H1 (cell line): ENCODE results near the gene CHD2. TPM values are rescaled to one million over a fixed set of nuclear protein-coding genes. Genes with fewer than 3 reads are reported as not detected.

Source experiments
- CTCF ChIA-PET: fragments of 300-600 bp; sonication (Branson Sonifier 250); formaldehyde crosslinking; loops from one replicate; lab custom pipeline; 2021; ENCODE audit not compliant: partially characterized antibody; lab: Charles Lee
- POLR2A ChIA-PET: fragments of 300-600 bp; sonication (Branson Sonifier 250); formaldehyde crosslinking; loops from one replicate; lab custom pipeline; 2021; ENCODE audit warnings: inconsistent platforms; ENCODE audit not compliant: partially characterized antibody; lab: Charles Lee
- DNase-seq, 2 experiments: peaks; one replicate each; pipeline versions ENCODE4 v3.0.0 to v3.0.0-alpha.2; 2010 to 2022; ENCODE audit warnings: low spot score in 2 of 2, low read depth in 1 of 2, mixed read lengths in 1 of 2
- FAIRE-seq: peaks from 2 replicates; lab custom pipeline; 2011; peaks lifted over from hg19 to GRCh38; lab: Jason Lieb, UNC
- H2AFZ ChIP-seq: 2 replicates; pipeline ENCODE4 v1.8.1; 2012; ENCODE audit warnings: low read length, inconsistent platforms
- H2AK5ac ChIP-seq: 2 replicates; pipeline ENCODE4 v1.6.1; 2013; ENCODE audit warnings: low read depth, low read length
- H2BK120ac ChIP-seq: replicated peaks from 2 replicates; pipeline ENCODE3; 2013; ENCODE audit warnings: low read depth, low read length, inconsistent platforms
- H2BK12ac ChIP-seq: 2 replicates; pipeline ENCODE4 v1.6.1; 2013; ENCODE audit warnings: low read depth, low read length
- H2BK15ac ChIP-seq: 2 replicates; pipeline ENCODE4 v1.6.1; 2013; ENCODE audit warnings: low read length
- H2BK20ac ChIP-seq: 2 replicates; pipeline ENCODE4 v1.6.1; 2013; ENCODE audit warnings: low read length
- H2BK5ac ChIP-seq: 2 replicates; pipeline ENCODE4 v1.6.1; 2013; ENCODE audit warnings: low read depth, low read length
- H3K14ac ChIP-seq: 2 replicates; pipeline ENCODE4 v1.6.1; 2013; ENCODE audit warnings: inconsistent platforms; ENCODE audit not compliant: insufficient read length
- H3K18ac ChIP-seq: 2 replicates; pipeline ENCODE4 v1.6.1; 2013; ENCODE audit warnings: low read length; ENCODE audit errors: extremely low read depth
- H3K23ac ChIP-seq: 2 replicates; pipeline ENCODE4 v1.6.1; 2013; ENCODE audit warnings: inconsistent platforms; ENCODE audit not compliant: insufficient read length
- H3K23me2 ChIP-seq: 2 replicates; pipeline ENCODE4 v1.6.1; 2013; ENCODE audit warnings: low read depth, low read length
- H3K27ac ChIP-seq: 2 replicates; pipeline ENCODE4 v1.6.1; 2011; ENCODE audit warnings: low read depth, low read length, inconsistent platforms
- H3K27me3 ChIP-seq, 4 experiments: replicated peaks in 1 of 4; 1 replicate in 1 of 4; 2 replicates in 3 of 4; pipeline versions ENCODE4 v1.6.1 to v1.8.1; 2011 to 2013; ENCODE audit warnings: low read length in 3 of 4, mild to moderate bottlenecking in 3 of 4, inconsistent platforms in 2 of 4, mixed read lengths in 2 of 4, moderate library complexity in 1 of 4; ENCODE audit not compliant: control insufficient read depth in 3 of 4, insufficient read depth in 3 of 4; ENCODE audit errors: extremely low read depth in 1 of 4
- H3K36me3 ChIP-seq, 4 experiments: 2 replicates each; pipeline versions ENCODE4 v1.6.1 to v1.8.1; 2011 to 2013; ENCODE audit warnings: mild to moderate bottlenecking in 4 of 4, low read length in 3 of 4, moderate library complexity in 2 of 4, control low read depth in 1 of 4, inconsistent platforms in 1 of 4; ENCODE audit not compliant: insufficient read depth in 4 of 4, control insufficient read depth in 2 of 4
- H3K4ac ChIP-seq: replicated peaks from 2 replicates; pipeline ENCODE3; 2013; ENCODE audit warnings: low read length, low read depth, mixed read lengths, inconsistent platforms; ENCODE audit not compliant: insufficient read length
- H3K4me1 ChIP-seq, 4 experiments: replicated peaks in 1 of 4; 1 replicate in 1 of 4; 2 replicates in 3 of 4; pipeline versions ENCODE4 v1.6.1 to v1.8.1; 2011 to 2013; ENCODE audit warnings: low read length in 3 of 4, inconsistent platforms in 2 of 4, mixed read lengths in 1 of 4; ENCODE audit not compliant: insufficient read depth in 4 of 4, control insufficient read depth in 3 of 4
- H3K4me2 ChIP-seq, 2 experiments: 2 replicates each; pipeline versions ENCODE4 v1.6.1 to v1.8.1; 2011 to 2013; ENCODE audit warnings: low read depth in 2 of 2, low read length in 2 of 2, control low read depth in 1 of 2, inconsistent platforms in 1 of 2, mild to moderate bottlenecking in 1 of 2; ENCODE audit not compliant: insufficient read depth in 1 of 2
- H3K4me3 ChIP-seq, 4 experiments: fragments of 200-600, 300-600 bp in 1 of 4; sonication (generic), shearing (Covaris generic), sonication (Bioruptor Twin) in 1 of 4; 2 replicates each; pipeline versions ENCODE4 v1.5.1 to v1.8.1; 2011 to 2016; ENCODE audit warnings: low read length in 4 of 4, low read depth in 3 of 4, control low read depth in 2 of 4, inconsistent platforms in 2 of 4, mild to moderate bottlenecking in 2 of 4, mixed read lengths in 1 of 4, moderate library complexity in 1 of 4; ENCODE audit not compliant: insufficient read depth in 2 of 4; ENCODE audit errors: extremely low read depth in 1 of 4
- H3K56ac ChIP-seq: replicated peaks from 2 replicates; pipeline ENCODE3; 2013; ENCODE audit warnings: low read depth, mild to moderate bottlenecking, mixed read lengths, low read length, inconsistent platforms; ENCODE audit not compliant: insufficient read length
- H3K79me1 ChIP-seq: 2 replicates; pipeline ENCODE4 v1.6.1; 2013; ENCODE audit warnings: low read depth, low read length, control low read depth
- H3K79me2 ChIP-seq, 2 experiments: 2 replicates each; pipeline versions ENCODE4 v1.6.1 to v1.8.1; 2012 to 2013; ENCODE audit warnings: low read length in 2 of 2, mild to moderate bottlenecking in 2 of 2, inconsistent platforms in 1 of 2; ENCODE audit not compliant: insufficient read depth in 2 of 2, control insufficient read depth in 1 of 2
- H3K9ac ChIP-seq, 4 experiments: replicated peaks in 1 of 4; 1 replicate in 1 of 4; 2 replicates in 3 of 4; pipeline versions ENCODE4 v1.6.1 to v1.8.1; 2011 to 2013; ENCODE audit warnings: low read depth in 3 of 4, low read length in 3 of 4, control low read depth in 2 of 4, mild to moderate bottlenecking in 2 of 4, moderate library complexity in 2 of 4, inconsistent platforms in 1 of 4; ENCODE audit errors: extremely low read depth in 1 of 4
- H3K9me3 ChIP-seq, 2 experiments: 2 replicates each; pipeline versions ENCODE4 v1.6.1 to v1.8.1; 2012 to 2013; ENCODE audit warnings: mild to moderate bottlenecking in 2 of 2, moderate library complexity in 2 of 2, control low read depth in 1 of 2, inconsistent platforms in 1 of 2, low read depth in 1 of 2, low read length in 1 of 2, mixed read lengths in 1 of 2; ENCODE audit not compliant: insufficient read depth in 2 of 2
- H4K20me1 ChIP-seq, 2 experiments: replicated peaks in 1 of 2; 2 replicates each; pipeline versions ENCODE3 to v1.8.1; 2011 to 2013; ENCODE audit warnings: inconsistent platforms in 2 of 2, low read length in 2 of 2, mild to moderate bottlenecking in 1 of 2; ENCODE audit not compliant: insufficient read depth in 2 of 2, control insufficient read depth in 1 of 2
- H4K5ac ChIP-seq: 2 replicates; pipeline ENCODE4 v1.6.1; 2013; ENCODE audit warnings: low read length, low read depth, mixed read lengths, inconsistent platforms; ENCODE audit not compliant: insufficient read length
- H4K8ac ChIP-seq: 2 replicates; pipeline ENCODE4 v1.8.0; 2013; ENCODE audit warnings: mild to moderate bottlenecking, moderate library complexity, low read length, inconsistent platforms; ENCODE audit not compliant: insufficient read depth; ENCODE audit errors: extremely low read depth
- H4K91ac ChIP-seq: replicated peaks from 2 replicates; pipeline ENCODE3; 2013; ENCODE audit warnings: low read length, mixed read lengths, inconsistent platforms; ENCODE audit not compliant: insufficient read length
- ASH2L ChIP-seq: fragments of 200-600, 300-600 bp; sonication (generic); IDR thresholded peaks from one replicate; pipeline ENCODE4 v1.7.1; 2017; ENCODE audit warnings: low read length
- POLR2A ChIP-seq, 2 experiments: IDR thresholded peaks; 1 replicate in 1 of 2; 2 replicates in 1 of 2; pipeline ENCODE4 v1.6.1; 2011; ENCODE audit warnings: low read depth in 2 of 2, low read length in 2 of 2, mild to moderate bottlenecking in 2 of 2; ENCODE audit errors: control extremely low read depth in 1 of 2
- WGBS, 2 experiments: shearing (Covaris generic) in 1 of 2; methylation state at CpG; one replicate each; pipeline versions ENCODE4 v1.1.6 to v1.1.7; 2013 to 2015; ENCODE audit warnings: low lambda C conversion rate in 2 of 2, mixed read lengths in 2 of 2, inconsistent platforms in 1 of 2, low coverage in 1 of 2, missing lambda C conversion rate in 1 of 2; ENCODE audit not compliant: insufficient replicate concordance in 2 of 2, insufficient coverage in 1 of 2, insufficient read length in 1 of 2; ENCODE audit errors: extremely low coverage in 1 of 2, missing lambda C conversion rate in 1 of 2; 5-methylcytosine and 5-hydroxymethylcytosine counted together
- polyA plus RNA-seq, 7 experiments: library from polyadenylated mRNA; depleted of rRNA in 3 of 7; stranded (reverse) in 5 of 7; unstranded in 2 of 7; fragments of >200 nt in 5 of 7; fragments of 200-250 nt in 2 of 7; gene quantifications; 1 replicate in 5 of 7; 2 replicates in 1 of 7; 4 replicates in 1 of 7; pipeline versions ENCODE4 v1.2.1 to v1.2.3, GENCODE V29; 2011 to 2013; ENCODE audit warnings: missing spikeins in 2 of 7, mixed read lengths in 2 of 7
- total RNA-seq: library from RNA; stranded (reverse); fragmentation: NEBNext Ultra II Directional; extraction: Animal tissue kit (Norgen Biotek cat#: 25700); gene quantifications from 2 replicates; pipeline ENCODE4 v1.2.1, GENCODE V29; 2021

Gene CHD2
- total and polyA plus RNA-seq, 2 of the 8 experiments (the other 6 are each of a cell fraction or from before 2014, with no cell fraction given): 28.8 to 70.0 TPM

DNA sequence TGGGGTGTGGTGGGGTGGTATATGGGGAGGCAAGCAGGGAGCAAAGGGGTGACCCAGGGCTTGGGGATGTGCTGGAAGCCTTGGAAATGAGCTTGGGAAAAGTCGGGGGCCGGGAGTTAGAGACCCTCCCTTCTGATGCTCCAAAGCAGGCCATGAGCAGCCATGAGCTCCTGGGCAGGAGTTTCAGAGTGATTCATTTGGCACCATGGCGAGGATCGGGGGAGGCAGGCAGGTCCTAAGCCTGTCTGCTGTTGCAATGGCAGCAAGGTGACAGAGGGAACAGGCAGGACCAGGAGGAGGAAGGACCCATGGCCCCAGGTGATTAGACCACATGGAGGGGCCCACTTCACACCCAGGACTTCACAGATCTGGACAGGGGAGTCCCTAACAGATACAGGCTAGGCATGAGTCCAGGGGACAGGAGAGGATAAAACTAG lies 167.5 kb downstream of the CHD2 start:
- ChIA-PET CTCF (interaction anchor here (0.7 to 7.4 kb wide), 6 partner anchors 9 to 1052 kb away, joined by 3 to 56 read pairs (median 3); partner anchors contain the start of gene RGMA), POLR2A (interaction anchor here (0.9 to 7.8 kb wide), 3 partner anchors 6 to 23 kb away, joined by 3 to 62 read pairs (median 4); no protein-coding TSS in a partner anchor)
- H3K4me1 ChIP-seq: peaks cover 17 to 51% (median 35%) of the 10 kb centered on the region in 4 experiments
- 86% methylated on average over 4 of the region's 4 CpGs; no CpG with 5 or more reads in 1 of the 2 experiments for WGBS, 2 experiments
- no peak overlapping the region for H2AFZ ChIP-seq
- H2BK20ac ChIP-seq: no peak overlapping the region
- H3K27me3 ChIP-seq: no peaks in the 10 kb centered on the region
- no peak overlapping the region for H2AK5ac ChIP-seq
- no peak overlapping the region for H2BK5ac ChIP-seq
- H3K27ac ChIP-seq: no peak overlapping the region
- H3K23ac ChIP-seq: no peak overlapping the region
- peaks cover 24% of the 10 kb centered on the region for H3K79me1 ChIP-seq
- FAIRE-seq (no peak), DNase-seq (no peak)
- no peak overlapping the region for H2BK120ac ChIP-seq
- H4K20me1 ChIP-seq: peaks cover 33 to 36% of the 10 kb centered on the region in 2 experiments
- H3K36me3 ChIP-seq: peaks cover 5 to 53% (median 13%) of the 10 kb centered on the region in 4 experiments
- peaks cover 5% of the 10 kb centered on the region; the same call in 1 of the 2 replicates for H3K23me2 ChIP-seq
- peaks cover 23 to 94% of the 10 kb centered on the region in 2 experiments for H3K79me2 ChIP-seq
- no peak overlapping the region for H2BK15ac ChIP-seq
- TF ChIP-seq POLR2A (IDR thresholded peaks at IDR 0.05; ENCODE audit: control extremely low read depth in 1 of 2, low read depth in 2 of 2, low read length in 2 of 2): 0 out of 3 replicates have a peak, but pooled peaks of 1 of the 2 experiments have one; percentile 20
- TF ChIP-seq ASH2L: no peak
- no peak overlapping the region for H3K4ac ChIP-seq
- H3K4me3 ChIP-seq: no peak overlapping the region
- H3K14ac ChIP-seq: no peak overlapping the region
- no peak overlapping the region for H2BK12ac ChIP-seq
- no peaks in the 10 kb centered on the region for H3K9me3 ChIP-seq
- H3K56ac ChIP-seq: no peak overlapping the region
- no peak overlapping the region; a peak in 1 of 7 replicates for H3K9ac ChIP-seq
- H4K8ac ChIP-seq: no peak overlapping the region
- H4K91ac ChIP-seq: no peak overlapping the region
- H4K5ac ChIP-seq: no peak overlapping the region
- H3K4me2 ChIP-seq: peak overlapping the region in 1 of 2 experiments; percentile 44; a peak in 2 of 4 replicates
- no peak overlapping the region; the same call in none of the 2 replicates for H3K18ac ChIP-seq
